ENCODE data around the gene SSX2IP.

GRCh38 chr1:84603223-84603622 lies 87.0 kb downstream of the SSX2IP start:
- no peak for TF ChIP-seq REST (IDR thresholded peaks at IDR 0.05; ENCODE audit: unreplicated experiment)
- no peak for TF ChIP-seq CTCF (conservative IDR thresholded peaks at IDR 0.05; ENCODE audit: low read depth in 2 of 2)
- TF ChIP-seq EZH2 (IDR thresholded peaks at IDR 0.05; ENCODE audit: low read depth, unreplicated experiment), result no peak
- TF ChIP-seq EZH2phosphoT487 (IDR thresholded peaks at IDR 0.05; ENCODE audit: unreplicated experiment), result no peak
- no peak for TF ChIP-seq CREB1 (CRISPR knock-in tag; IDR thresholded peaks at IDR 0.05; ENCODE audit: low read depth)
- no peak for TF ChIP-seq POLR2AphosphoS5 (IDR thresholded peaks at IDR 0.05; ENCODE audit: low read depth)
